Mesendoderm (in vitro differentiated cells): ENCODE data around the gene ATP5ME.

Source experiments
- DNase-seq: peaks from one replicate; pipeline ENCODE4 v3.0.0; 2013
- H2AK5ac ChIP-seq: 2 replicates; pipeline ENCODE4 v1.6.1; 2013; ENCODE audit warnings: low read length, inconsistent platforms
- H2BK120ac ChIP-seq: 2 replicates; pipeline ENCODE4 v1.6.1; 2013; ENCODE audit warnings: low read depth, mild to moderate bottlenecking, low read length, moderate library complexity, mixed read lengths
- H2BK15ac ChIP-seq: replicated peaks from 2 replicates; pipeline ENCODE4 v1.6.1; 2013; ENCODE audit warnings: low read depth, mild to moderate bottlenecking, moderate library complexity
- H2BK5ac ChIP-seq: 2 replicates; pipeline ENCODE4 v1.6.1; 2013; ENCODE audit warnings: low read length, inconsistent platforms
- H3K18ac ChIP-seq: 2 replicates; pipeline ENCODE4 v1.6.1; 2013; ENCODE audit warnings: mild to moderate bottlenecking, low read length, mixed read lengths
- H3K23ac ChIP-seq: one replicate; pipeline ENCODE4 v1.6.1; 2013; ENCODE audit warnings: low read length
- H3K27ac ChIP-seq: 2 replicates; pipeline ENCODE4 v1.5.1; 2013; ENCODE audit warnings: low read depth, mild to moderate bottlenecking, inconsistent platforms, low read length, moderate library complexity
- H3K27me3 ChIP-seq: 2 replicates; pipeline ENCODE4 v1.6.1; 2013; ENCODE audit warnings: low read length, control low read depth, mild to moderate bottlenecking, inconsistent platforms; ENCODE audit not compliant: insufficient read depth, poor library complexity
- H3K36me3 ChIP-seq: 2 replicates; pipeline ENCODE4 v1.6.1; 2013; ENCODE audit warnings: low read length, inconsistent platforms; ENCODE audit not compliant: control insufficient read depth, insufficient read depth
- H3K4ac ChIP-seq: one replicate; pipeline ENCODE4 v1.6.1; 2013; ENCODE audit warnings: low read depth, mild to moderate bottlenecking, low read length, moderate library complexity
- H3K4me1 ChIP-seq: 2 replicates; pipeline ENCODE4 v1.6.1; 2013; ENCODE audit warnings: low read depth, low read length, inconsistent platforms; ENCODE audit not compliant: control insufficient read depth
- H3K4me2 ChIP-seq: 2 replicates; pipeline ENCODE4 v1.6.1; 2013; ENCODE audit warnings: low read length
- H3K4me3 ChIP-seq: 2 replicates; pipeline ENCODE4 v1.5.1; 2013; ENCODE audit warnings: mild to moderate bottlenecking, low read length
- H3K56ac ChIP-seq: one replicate; pipeline ENCODE4 v1.6.1; 2013; ENCODE audit warnings: low read length
- H3K79me1 ChIP-seq: 2 replicates; pipeline ENCODE4 v1.6.1; 2013; ENCODE audit warnings: low read length, inconsistent platforms
- H3K79me2 ChIP-seq: 2 replicates; pipeline ENCODE4 v1.6.1; 2013; ENCODE audit warnings: mild to moderate bottlenecking, low read length; ENCODE audit not compliant: control insufficient read depth, insufficient read depth
- H3K9ac ChIP-seq: 2 replicates; pipeline ENCODE4 v1.6.1; 2013; ENCODE audit warnings: low read length, inconsistent platforms
- H4K5ac ChIP-seq: one replicate; pipeline ENCODE4 v1.6.1; 2013; ENCODE audit warnings: low read length
- H4K8ac ChIP-seq: one replicate; pipeline ENCODE4 v1.6.1; 2013; ENCODE audit warnings: low read depth, mild to moderate bottlenecking, control low read depth, low read length, moderate library complexity
- WGBS: extraction: QIAGEN DNeasy Blood & Tissue Kit; methylation state at CpG from one replicate; pipeline ENCODE4 v1.1.7; 2013; ENCODE audit warnings: low lambda C conversion rate, missing lambda C conversion rate; ENCODE audit not compliant: insufficient coverage; ENCODE audit errors: extremely low coverage; 5-methylcytosine and 5-hydroxymethylcytosine counted together

Gene ATP5ME

DNA sequence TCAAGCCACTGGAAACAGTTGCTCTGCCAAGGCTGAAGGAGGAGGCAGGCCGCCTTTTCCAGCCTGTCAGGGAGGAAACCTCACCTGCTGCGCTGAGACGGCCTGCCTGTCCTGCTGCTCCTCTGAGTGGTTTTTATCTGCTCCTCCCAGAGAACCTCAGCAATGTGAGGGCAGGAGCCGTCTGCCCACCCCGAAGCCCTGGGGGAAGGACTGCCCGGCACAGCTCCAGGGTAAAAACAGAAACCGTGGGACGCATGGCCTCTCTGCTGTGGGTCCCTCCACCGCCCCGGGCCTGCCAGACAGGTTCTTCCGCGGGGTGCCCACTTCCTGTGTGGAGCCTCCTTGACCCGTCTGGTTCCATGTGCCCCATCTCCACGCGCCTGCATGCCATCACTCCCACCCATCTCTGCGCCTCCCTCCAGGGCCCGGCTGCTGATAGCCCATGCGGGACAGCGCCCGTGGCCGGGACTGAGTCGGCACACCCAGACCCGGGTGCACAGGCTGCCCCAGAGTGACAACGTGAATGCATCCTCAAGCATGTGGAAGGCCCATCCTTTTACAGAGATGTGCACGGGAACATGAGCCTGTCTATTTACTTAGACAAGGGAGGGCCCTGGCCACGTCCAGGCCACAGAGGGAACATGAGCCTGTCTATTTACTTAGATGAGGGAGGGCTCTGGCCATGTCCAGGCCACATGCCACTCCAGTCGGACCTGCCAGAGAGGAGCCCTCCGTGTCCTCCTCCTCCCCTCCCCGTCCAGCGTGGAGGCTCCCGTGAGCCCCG is 18.9 kb upstream of the ATP5ME start:
- Histone ChIP-seq H4K8ac (no peak overlapping the region), H3K79me2 (no peaks in the 10 kb centered on the region), H2BK15ac (no peak overlapping the region), H3K4me3 (no peak overlapping the region), H3K4me1 (peaks cover 2% of the 10 kb centered on the region), H3K36me3 (no peaks in the 10 kb centered on the region), H3K56ac (peak overlapping the region; percentile 25), H2BK5ac (no peak overlapping the region), H4K5ac (no peak overlapping the region), H3K4me2 (no peak overlapping the region), H2BK120ac (no peak overlapping the region), H3K27ac (no peak overlapping the region), H3K79me1 (no peaks in the 10 kb centered on the region), H2AK5ac (no peak overlapping the region), H3K23ac (no peak overlapping the region), H3K4ac (no peak overlapping the region), H3K27me3 (no peaks in the 10 kb centered on the region), H3K18ac (no peak overlapping the region), H3K9ac (no peak overlapping the region)
- no peak for DNase-seq
- no CpG with 5 or more reads among the region's 32 CpGs for WGBS

DNA sequence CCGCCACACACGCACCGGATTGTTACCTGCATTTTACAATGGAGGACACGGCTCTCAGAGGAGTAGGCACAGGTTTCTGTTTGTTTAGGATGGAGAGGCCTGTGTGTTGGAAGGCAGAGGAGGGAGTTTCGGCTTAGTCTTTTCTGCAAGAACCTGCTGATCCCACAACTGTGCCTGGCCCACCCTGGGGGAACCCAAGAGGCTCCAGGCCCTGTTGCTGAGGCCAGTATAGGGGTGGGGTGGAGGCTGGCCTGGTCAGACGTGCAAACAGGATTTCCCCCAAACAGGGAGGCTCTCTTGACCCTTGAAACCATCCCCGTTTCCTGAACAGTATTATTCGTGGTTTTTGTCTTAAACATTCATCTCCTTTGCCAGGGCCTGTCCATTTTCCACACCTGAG is 15.6 kb upstream of the ATP5ME start:
- no CpG with 5 or more reads among the region's 8 CpGs for WGBS
- H3K27ac ChIP-seq, result no peak overlapping the region
- peak overlapping the region; percentile 22 for H3K4ac ChIP-seq

DNA sequence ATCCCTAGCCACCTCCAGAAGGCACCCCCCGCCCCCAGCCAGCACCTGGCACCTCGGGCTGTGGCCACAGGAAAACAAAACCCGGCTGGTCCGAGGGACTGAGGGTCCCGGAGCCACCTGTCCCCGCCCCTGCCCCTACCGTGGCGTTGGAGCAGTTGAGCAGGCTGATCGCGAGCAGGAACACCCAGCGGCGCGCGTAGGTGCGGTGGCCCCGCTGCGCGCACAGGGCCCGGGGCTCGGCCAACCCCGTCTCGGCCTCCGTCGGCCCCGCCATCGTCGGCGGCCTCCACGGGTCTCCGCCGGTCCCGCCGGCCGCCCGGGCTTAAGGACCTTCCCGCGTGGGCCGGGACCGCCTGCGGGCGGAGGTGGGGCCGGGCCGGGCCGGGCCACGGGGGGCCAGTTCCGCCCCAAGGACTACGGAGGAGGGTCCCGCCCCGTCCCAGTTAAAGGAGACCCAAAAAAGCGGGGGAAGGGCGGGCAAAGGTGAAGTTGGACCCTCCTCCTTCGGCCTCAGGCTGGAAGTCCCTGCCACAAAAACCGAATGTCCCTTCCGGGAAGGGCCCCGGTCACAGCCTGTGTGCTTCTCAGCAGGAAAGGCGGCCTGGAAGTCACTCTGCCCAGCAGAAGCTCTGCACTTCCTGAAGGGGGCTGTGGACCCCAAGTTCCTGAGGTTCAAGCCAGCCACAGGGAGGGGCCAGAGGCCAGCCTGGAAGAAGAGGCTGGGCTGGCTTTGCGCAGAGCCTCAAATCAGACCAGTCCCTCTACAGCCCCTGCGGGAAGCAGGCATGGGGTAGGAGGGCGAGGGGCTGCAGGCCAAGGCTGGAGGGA is 15.0 kb upstream of the ATP5ME start, which contains the start of gene SLC49A3:
Gene SLC49A3, minus strand, starts transcription at position 298 of the 828 bp plus-strand sequence. Its CDS starts 24 bp downstream, at position 274.
- H3K36me3 ChIP-seq, result no peaks in the 10 kb centered on the region
- no peak within 1 kb of the TSS for H4K5ac ChIP-seq
- H2BK15ac ChIP-seq, result no peak within 1 kb of the TSS
- H3K18ac ChIP-seq, result peak within 1 kb of the TSS; percentile 61
- peaks cover 2% of the 10 kb centered on the region for H3K4me1 ChIP-seq
- peak within 1 kb of the TSS; percentile 22 for H3K4ac ChIP-seq
- H2AK5ac ChIP-seq, result no peak within 1 kb of the TSS
- no peak within 1 kb of the TSS for H2BK5ac ChIP-seq
- peak; percentile 71 for DNase-seq
- H4K8ac ChIP-seq, result peak within 1 kb of the TSS; percentile 59
- H3K79me1 ChIP-seq, result no peaks in the 10 kb centered on the region
- H3K4me3 ChIP-seq, result no peak within 1 kb of the TSS
- H3K27me3 ChIP-seq, result no peaks in the 10 kb centered on the region
- H3K4me2 ChIP-seq, result peak within 1 kb of the TSS; percentile 43
- H3K27ac ChIP-seq, result no peak within 1 kb of the TSS
- H3K23ac ChIP-seq, result no peak within 1 kb of the TSS
- peak within 1 kb of the TSS; percentile 86 for H3K56ac ChIP-seq
- no peaks in the 10 kb centered on the region for H3K79me2 ChIP-seq
- no CpG with 5 or more reads among the region's 59 CpGs for WGBS
- peak within 1 kb of the TSS; percentile 59 for H3K9ac ChIP-seq
- no peak within 1 kb of the TSS for H2BK120ac ChIP-seq

More for the DNA sequence above, 15.6 kb upstream of the ATP5ME start:
- H2BK120ac ChIP-seq, result no peak overlapping the region
- no peaks in the 10 kb centered on the region for H3K36me3 ChIP-seq
- no peaks in the 10 kb centered on the region for H3K79me2 ChIP-seq
- peaks cover 2% of the 10 kb centered on the region for H3K4me1 ChIP-seq
- no peak overlapping the region for H3K23ac ChIP-seq
- H2AK5ac ChIP-seq, result no peak overlapping the region
- no peaks in the 10 kb centered on the region for H3K27me3 ChIP-seq
- no peak overlapping the region for H4K5ac ChIP-seq
- no peak overlapping the region for H3K4me3 ChIP-seq
- peak overlapping the region; percentile 59 for H3K9ac ChIP-seq
- H2BK15ac ChIP-seq, result no peak overlapping the region
- no peaks in the 10 kb centered on the region for H3K79me1 ChIP-seq
- no peak for DNase-seq
- H3K56ac ChIP-seq, result peak overlapping the region; percentile 86
- H3K18ac ChIP-seq, result peak overlapping the region; percentile 61
- H4K8ac ChIP-seq, result no peak overlapping the region
- no peak overlapping the region for H2BK5ac ChIP-seq
- peak overlapping the region; percentile 29 for H3K4me2 ChIP-seq

DNA sequence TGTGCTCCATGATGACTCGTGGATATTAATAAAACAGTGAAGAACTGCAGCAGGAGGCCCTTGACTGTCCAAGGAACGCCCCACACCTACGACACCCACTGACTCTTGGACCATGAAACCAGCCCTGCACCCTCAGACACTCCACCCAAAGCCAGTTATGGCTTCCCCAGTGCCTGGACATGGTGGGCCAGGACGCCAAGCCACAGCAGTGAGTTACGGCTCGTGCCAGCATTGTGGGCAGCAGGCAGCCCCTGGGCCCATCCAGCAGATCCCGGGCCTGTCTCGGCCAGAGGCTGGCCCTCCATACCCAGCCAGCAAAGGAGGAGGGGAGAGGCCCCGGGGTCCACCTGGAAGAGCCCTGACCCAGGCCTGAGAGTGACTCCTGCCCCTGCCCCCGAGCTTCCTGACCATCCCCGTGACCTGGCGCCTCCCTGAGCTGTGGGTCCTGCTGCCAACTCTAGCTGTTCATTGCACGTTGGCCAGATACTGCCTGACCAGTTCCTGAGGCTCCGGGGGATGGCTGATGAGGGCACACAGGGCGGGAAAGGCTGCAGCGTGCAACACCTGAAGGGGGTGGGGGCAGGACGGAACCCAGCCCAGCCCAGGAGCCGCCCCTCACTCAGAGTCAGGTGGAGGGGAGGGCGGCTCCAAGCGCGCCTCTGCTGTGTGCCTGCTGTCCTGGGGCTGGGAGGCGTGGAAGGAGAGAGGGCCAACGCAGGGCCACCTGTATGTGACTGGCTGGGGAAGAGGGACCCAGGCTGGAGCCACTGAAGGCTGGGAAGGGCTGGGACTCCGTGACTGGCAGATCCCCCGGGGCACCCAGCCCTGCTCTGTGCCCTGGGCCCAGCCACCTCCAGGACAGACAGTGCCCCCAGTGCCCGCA is 14.1 kb upstream of the ATP5ME start:
- H3K9ac ChIP-seq, result peak overlapping the region; percentile 59
- H3K27me3 ChIP-seq, result no peaks in the 10 kb centered on the region
- no peak overlapping the region for H2BK5ac ChIP-seq
- peak; percentile 52 for DNase-seq
- peak overlapping the region; percentile 86 for H3K56ac ChIP-seq
- no peaks in the 10 kb centered on the region for H3K79me2 ChIP-seq
- no peak overlapping the region for H2BK120ac ChIP-seq
- H3K18ac ChIP-seq, result peak overlapping the region; percentile 61
- no peaks in the 10 kb centered on the region for H3K79me1 ChIP-seq
- H2BK15ac ChIP-seq, result no peak overlapping the region
- H3K36me3 ChIP-seq, result no peaks in the 10 kb centered on the region
- peaks cover 3% of the 10 kb centered on the region for H3K4me1 ChIP-seq
- H3K27ac ChIP-seq, result no peak overlapping the region
- H2AK5ac ChIP-seq, result no peak overlapping the region
- H3K4me3 ChIP-seq, result no peak overlapping the region
- H3K23ac ChIP-seq, result no peak overlapping the region
- no peak overlapping the region for H3K4ac ChIP-seq
- no peak overlapping the region for H4K5ac ChIP-seq
- peak overlapping the region; percentile 43 for H3K4me2 ChIP-seq
- H4K8ac ChIP-seq, result no peak overlapping the region
- no CpG with 5 or more reads among the region's 26 CpGs for WGBS

DNA sequence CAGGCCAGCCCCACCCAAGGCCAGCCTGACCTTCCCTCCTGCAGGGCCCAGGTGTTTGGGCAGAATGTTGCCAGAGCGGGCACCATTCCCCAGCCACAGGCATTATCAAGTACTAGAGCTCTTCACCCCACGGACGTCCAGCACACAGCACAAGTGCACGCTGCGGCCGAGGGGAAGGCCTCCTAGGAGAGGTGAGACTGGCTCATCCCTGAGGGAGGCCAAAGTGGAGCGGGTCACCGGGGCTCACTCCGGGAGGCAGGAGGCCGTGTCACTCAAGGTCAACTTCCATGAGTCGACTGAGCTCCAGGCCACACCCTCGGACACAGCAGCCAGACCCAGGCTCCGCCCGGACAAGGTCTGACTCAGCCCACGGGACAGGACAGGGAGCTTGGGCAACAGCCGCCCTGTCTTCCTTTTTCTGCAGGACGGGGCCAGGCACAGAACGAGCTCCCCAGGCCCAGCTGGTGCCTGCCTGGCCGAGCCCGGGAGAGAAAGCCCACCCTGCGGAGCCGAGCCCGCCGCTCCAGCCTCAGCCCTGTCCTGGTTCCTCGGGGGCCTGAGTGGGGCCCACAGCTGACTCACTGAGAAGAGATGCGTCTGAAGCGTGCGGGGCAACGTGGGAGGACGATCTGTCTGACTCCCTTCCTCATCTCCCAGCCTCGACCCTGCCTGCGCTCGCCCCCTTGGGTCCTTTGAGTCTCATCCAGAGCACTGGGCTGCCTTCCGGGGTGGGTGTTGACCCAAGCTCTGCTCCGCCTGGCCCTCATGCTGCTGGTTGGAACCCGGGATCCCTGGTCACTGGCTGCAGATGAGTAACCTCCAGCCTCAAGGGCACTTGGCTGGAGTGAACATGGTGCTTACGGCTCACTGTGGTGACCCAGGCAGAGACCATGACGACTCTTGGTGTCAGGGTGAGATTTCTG is 13.2 kb upstream of the ATP5ME start:
- Histone ChIP-seq H4K5ac (no peak overlapping the region), H3K18ac (no peak overlapping the region), H3K4me1 (peaks cover 3% of the 10 kb centered on the region), H3K56ac (peak overlapping the region; percentile 25), H4K8ac (no peak overlapping the region), H3K4ac (no peak overlapping the region), H2BK5ac (no peak overlapping the region), H3K4me3 (no peak overlapping the region), H3K27ac (no peak overlapping the region), H3K23ac (no peak overlapping the region), H3K27me3 (no peaks in the 10 kb centered on the region), H3K4me2 (no peak overlapping the region), H2BK120ac (no peak overlapping the region), H3K9ac (no peak overlapping the region), H3K36me3 (no peaks in the 10 kb centered on the region), H3K79me2 (no peaks in the 10 kb centered on the region), H2AK5ac (no peak overlapping the region), H3K79me1 (no peaks in the 10 kb centered on the region), H2BK15ac (no peak overlapping the region)
- peak; percentile 69 for DNase-seq
- no CpG with 5 or more reads among the region's 38 CpGs for WGBS
